ENCODE measurements around the gene PRMT7.

DNA sequence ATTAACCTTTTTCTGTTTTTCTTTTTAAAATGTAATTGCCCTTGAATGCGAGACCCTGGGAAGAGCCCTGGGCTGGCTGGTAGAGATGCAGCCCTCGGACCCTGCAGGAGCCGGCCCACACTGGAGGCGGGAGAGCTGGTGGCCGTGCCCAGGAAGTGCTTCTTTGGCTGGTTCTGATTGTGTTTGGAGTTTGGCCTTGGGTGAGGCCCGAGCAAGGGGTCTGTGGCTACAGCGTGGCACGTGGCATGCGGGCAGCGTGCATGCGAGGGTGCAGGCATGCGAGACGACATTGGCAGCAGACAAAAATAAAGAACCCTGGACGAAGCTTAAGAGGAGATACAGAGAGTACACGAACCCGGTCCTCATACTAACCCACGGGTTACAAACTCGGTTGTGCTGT, 49.7 kb downstream of the PRMT7 start:
- TF ChIP-seq EZH2 (IDR thresholded peaks at IDR 0.05; ENCODE audit: insufficient read depth, poor library complexity, severe bottlenecking) (no peak), EZH2phosphoT487 (IDR thresholded peaks at IDR 0.05; ENCODE audit: insufficient read depth, low read depth) (no peak)
